ENCODE data around the gene GABARAP. TPM values are rescaled to one million over a fixed set of nuclear protein-coding genes. Genes with fewer than 3 reads are reported as not detected.

Gene GABARAP
- total and polyA plus RNA-seq, 10 of the 15 experiments (the other 5 are each of a cell fraction or from before 2014, with no cell fraction given) = 134 to 613 (median 285) TPM

- TF ChIP-seq ZNF687 (IDR thresholded peaks at IDR 0.05) (no peak), POLR2A (IDR thresholded peaks at IDR 0.05; ENCODE audit: low read depth, low read length) (no peak), SUPT20H (IDR thresholded peaks at IDR 0.05; ENCODE audit: borderline replicate concordance, control insufficient read depth, low read depth, low read length) (no peak), NFYA (IDR thresholded peaks at IDR 0.05; ENCODE audit: borderline replicate concordance, low read depth, low read length) (no peak), PML (IDR thresholded peaks at IDR 0.05; ENCODE audit: low read length) (no peak), PAX5 (IDR thresholded peaks at IDR 0.05; ENCODE audit: borderline replicate concordance, low read depth, low read length) (no peak), ETV6 (conservative IDR thresholded peaks at IDR 0.05 in 1 of 2, IDR thresholded peaks at IDR 0.05 in 1 of 2; ENCODE audit: borderline replicate concordance in 1 of 2, low read depth in 1 of 2) (no peak)
- TF ChIP-seq, protein P1, sequence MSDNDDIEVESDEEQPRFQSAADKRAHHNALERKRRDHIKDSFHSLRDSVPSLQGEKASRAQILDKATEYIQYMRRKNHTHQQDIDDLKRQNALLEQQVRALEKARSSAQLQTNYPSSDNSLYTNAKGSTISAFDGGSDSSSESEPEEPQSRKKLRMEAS (IDR thresholded peaks at IDR 0.05; ENCODE audit: low read depth, low read length) = no peak
Measured at GRCh38 chr17:7229504-7229903, 12.7 kb downstream of the GABARAP start (continued).

DNA sequence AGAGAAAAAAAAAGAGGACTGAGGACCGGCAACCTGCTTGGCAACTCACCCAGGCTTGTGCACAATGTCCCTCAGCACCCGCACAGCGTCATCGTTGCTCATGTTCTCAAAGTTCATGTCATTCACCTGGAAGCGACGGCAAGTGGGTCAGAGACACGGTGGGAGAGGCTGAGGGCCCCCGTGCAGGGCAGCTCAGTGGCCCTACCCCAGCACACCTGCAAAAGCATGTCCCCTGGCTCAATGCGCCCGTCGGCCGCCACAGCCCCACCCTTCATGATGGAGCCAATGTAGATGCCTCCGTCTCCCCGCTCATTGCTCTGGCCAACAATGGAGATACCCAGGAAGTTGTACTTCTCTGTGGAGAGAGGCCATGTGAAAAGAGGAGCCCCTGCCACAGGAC, 13.3 kb downstream of the GABARAP start:
- POLR2A ChIA-PET = no interaction called here
- CTCF ChIA-PET = no interaction called here
- no peak overlapping the region for H3K9ac ChIP-seq (ENCODE audit: control insufficient read depth, insufficient read depth, low read length)
- intact Hi-C loops (cut with micrococcal nuclease; ENCODE audit: unreplicated experiment) (no loop called here), in situ Hi-C loops (cut with MboI) (no loop called here)
- no peaks in the 10 kb centered on the region for H4K20me1 ChIP-seq (ENCODE audit: control insufficient read depth, insufficient read depth)
- BruUV-seq (replicated peaks) = no TSS peak
- no peak overlapping the region for H3K27ac ChIP-seq (ENCODE audit: control insufficient read depth, insufficient read depth)
- no peak overlapping the region for H3K4me3 ChIP-seq
- DNase-seq (ENCODE audit: low read depth, low spot score) = no peak
- peaks cover 23% of the 10 kb centered on the region for H3K79me2 ChIP-seq (ENCODE audit: control insufficient read depth, insufficient read depth, low read length)
- FAIRE-seq = no peak
- no peaks in the 10 kb centered on the region for H3K9me3 ChIP-seq (replicated peaks; ENCODE audit: control insufficient read depth, insufficient read depth, low read length)
- H3K4me1 ChIP-seq (ENCODE audit: control insufficient read depth, insufficient read depth, low read length) = peaks cover 6% of the 10 kb centered on the region
- SMC1A ChIA-PET (ENCODE audit: uncharacterized antibody, unreplicated experiment) = no interaction called here
- peaks cover 19 to 20% of the 10 kb centered on the region in 2 experiments for H3K36me3 ChIP-seq (ENCODE audit: control insufficient read depth in 2 of 2, insufficient read depth in 2 of 2, low read length in 1 of 2)
- no peaks in the 10 kb centered on the region for H3K27me3 ChIP-seq (replicated peaks in 1 of 2; ENCODE audit: control insufficient read depth in 2 of 2, insufficient read depth in 2 of 2, low read length in 1 of 2)
- H3K4me2 ChIP-seq (ENCODE audit: control insufficient read depth, insufficient read depth) = no peak overlapping the region
- H2AFZ ChIP-seq (ENCODE audit: control insufficient read depth, low read depth, low read length) = no peak overlapping the region
- WGBS (ENCODE audit: insufficient coverage, insufficient replicate concordance, low lambda C conversion rate, missing lambda C conversion rate) = 94% methylated on average over 14 of the region's 14 CpGs
- no peak for ATAC-seq
- RAD21 ChIA-PET (ENCODE audit: unreplicated experiment) = no interaction called here
- no peak for TF ChIP-seq TAF1 (IDR thresholded peaks at IDR 0.05; ENCODE audit: borderline replicate concordance, low read depth, low read length)
- no peak for TF ChIP-seq POLR2A (IDR thresholded peaks at IDR 0.05; ENCODE audit: low read depth, low read length)
- TF ChIP-seq PAX8 (IDR thresholded peaks at IDR 0.05) = no peak
- TF ChIP-seq E2F4 (IDR thresholded peaks at IDR 0.05; ENCODE audit: low read depth, low read length) = no peak
- TF ChIP-seq STAT3 (IDR thresholded peaks at IDR 0.05; ENCODE audit: low read depth, low read length) = no peak
- TF ChIP-seq MEF2A (IDR thresholded peaks at IDR 0.05; ENCODE audit: insufficient read depth, low read depth, low read length) = no peak
- no peak for TF ChIP-seq BCL3 (IDR thresholded peaks at IDR 0.05; ENCODE audit: borderline replicate concordance, insufficient read depth, low read depth, low read length, poor library complexity, severe bottlenecking)
- TF ChIP-seq RCOR1 (conservative IDR thresholded peaks at IDR 0.05; ENCODE audit: low read depth, low read length) = no peak
- TF ChIP-seq MXI1 (IDR thresholded peaks at IDR 0.05; ENCODE audit: low read depth, low read length) = no peak
- no peak for TF ChIP-seq WRNIP1 (IDR thresholded peaks at IDR 0.05; ENCODE audit: borderline replicate concordance, low read depth, low read length)
- TF ChIP-seq LARP7 (IDR thresholded peaks at IDR 0.05) = no peak

Measured in GM12878 (cell line).